GM23338 (cell line): ENCODE measurements around the gene GOLT1A. TPM values are rescaled to one million over a fixed set of nuclear protein-coding genes. Genes with fewer than 3 reads are reported as not detected.
A peak's percentile ranks its signal among the peaks of the same experiment; 100 is the strongest.

ENCODE experiments used
- ATAC-seq: fragments of 200-7000 bp; cut with Tn5 transposase; 3 replicates; pipeline ENCODE4 v1.9.1; 2020
- DNase-seq: peaks from one replicate; pipeline ENCODE4 v3.0.0-alpha.2; 2015; ENCODE audit warnings: low spot score
- H2AFZ ChIP-seq: fragments of 200-600 bp; sonication (generic); 2 replicates; pipeline ENCODE4 v1.8.0; 2016; ENCODE audit warnings: antibody characterized with exemption, mild to moderate bottlenecking, moderate library complexity
- H3F3A ChIP-seq: fragments of 200-600 bp; sonication (generic); replicated peaks from 2 replicates; pipeline ENCODE4 v1.8.0; 2017; ENCODE audit warnings: antibody characterized with exemption, mixed run types, low read depth
- H3K27ac ChIP-seq: fragments of 200-600 bp; sonication (generic); 2 replicates; pipeline ENCODE4 v1.6.1; 2016; ENCODE audit warnings: low read depth
- H3K27me3 ChIP-seq: fragments of 200-600 bp; sonication (generic); 2 replicates; pipeline ENCODE4 v1.8.0; 2016; ENCODE audit warnings: mild to moderate bottlenecking, mixed run types, moderate library complexity; ENCODE audit not compliant: insufficient read depth
- H3K36me3 ChIP-seq: fragments of 200-600 bp; sonication (generic); 2 replicates; pipeline ENCODE4 v1.8.0; 2016; ENCODE audit warnings: mild to moderate bottlenecking; ENCODE audit not compliant: insufficient read depth
- H3K4me1 ChIP-seq: fragments of 200-600 bp; sonication (generic); 2 replicates; pipeline ENCODE4 v1.8.0; 2016; ENCODE audit warnings: mild to moderate bottlenecking, moderate library complexity; ENCODE audit not compliant: insufficient read depth
- H3K4me2 ChIP-seq: fragments of 200-600 bp; sonication (generic); 2 replicates; pipeline ENCODE4 v1.7.1; 2017; ENCODE audit warnings: mixed run types
- H3K4me3 ChIP-seq: fragments of 200-600 bp; sonication (generic); 2 replicates; pipeline ENCODE4 v1.6.1; 2016; ENCODE audit warnings: mixed run types
- H3K79me2 ChIP-seq: fragments of 200-600 bp; sonication (generic); replicated peaks from 2 replicates; pipeline ENCODE4 v1.8.0; 2017; ENCODE audit warnings: mild to moderate bottlenecking; ENCODE audit not compliant: insufficient read depth
- H3K9me2 ChIP-seq: fragments of 200-600 bp; sonication (generic); 2 replicates; pipeline ENCODE4 v1.8.0; 2017; ENCODE audit not compliant: insufficient read depth
- H4K20me1 ChIP-seq: fragments of 200-600 bp; sonication (generic); replicated peaks from 2 replicates; pipeline ENCODE4 v1.8.0; 2017; ENCODE audit warnings: mild to moderate bottlenecking; ENCODE audit not compliant: insufficient read depth
- H3K27ac Mint-ChIP-seq: 2 replicates; pipeline ENCODE4 v1.8.0; 2020; ENCODE audit warnings: inconsistent platforms, mild to moderate bottlenecking, moderate library complexity, mixed read lengths
- H3K27me3 Mint-ChIP-seq: 3 replicates; pipeline ENCODE4 v1.8.0; 2022; ENCODE audit warnings: low read depth, mild to moderate bottlenecking, moderate library complexity, mixed read lengths, inconsistent platforms; ENCODE audit not compliant: insufficient read depth, poor library complexity
- H3K36me3 Mint-ChIP-seq: 3 replicates; pipeline ENCODE4 v1.8.0; 2021; ENCODE audit warnings: low read depth, mild to moderate bottlenecking, inconsistent platforms, moderate library complexity, mixed read lengths
- H3K4me1 Mint-ChIP-seq: 3 replicates; pipeline ENCODE4 v1.8.0; 2020; ENCODE audit warnings: mild to moderate bottlenecking, inconsistent platforms, mixed read lengths
- H3K4me3 Mint-ChIP-seq: 3 replicates; pipeline ENCODE4 v1.8.0; 2021; ENCODE audit warnings: moderate library complexity, mild to moderate bottlenecking, inconsistent platforms, mixed read lengths
- H3K9me3 Mint-ChIP-seq: 3 replicates; pipeline ENCODE4 v1.8.0; 2020; ENCODE audit warnings: moderate library complexity, mild to moderate bottlenecking, inconsistent platforms, mixed read lengths
- CREB1 ChIP-seq: fragments of 250-450 bp; sonication (Bioruptor Pico); IDR thresholded peaks from 2 replicates; pipeline ENCODE4 v1.5.0; 2020; ENCODE audit warnings: low read depth, mild to moderate bottlenecking, moderate library complexity
- CTCF ChIP-seq, 2 experiments: fragments of 200-600 bp in 1 of 2; sonication (generic) in 1 of 2; conservative IDR thresholded peaks; 2 replicates each; pipeline versions ENCODE4 v1.5.1 to v1.6.1; 2016 to 2017; ENCODE audit warnings: antibody characterized with exemption in 2 of 2, low read depth in 2 of 2, mild to moderate bottlenecking in 2 of 2, moderate library complexity in 1 of 2
- ETS1 ChIP-seq: IDR thresholded peaks from 2 replicates; pipeline ENCODE4 v1.6.1; 2016; ENCODE audit warnings: antibody characterized with exemption
- EZH2 ChIP-seq: fragments of 200-600 bp; sonication (generic); IDR thresholded peaks from one replicate; pipeline ENCODE4 v1.8.0; 2017; ENCODE audit warnings: antibody characterized with exemption, mild to moderate bottlenecking, low read depth; ENCODE audit not compliant: unreplicated experiment
- EZH2phosphoT487 ChIP-seq: fragments of 200-600 bp; sonication (generic); IDR thresholded peaks from one replicate; pipeline ENCODE4 v1.8.1; 2018; ENCODE audit warnings: antibody characterized with exemption; ENCODE audit not compliant: unreplicated experiment
- JUNB ChIP-seq: IDR thresholded peaks from one replicate; pipeline ENCODE4 v1.6.1; 2016; ENCODE audit warnings: antibody characterized with exemption; ENCODE audit not compliant: unreplicated experiment
- NANOG ChIP-seq: IDR thresholded peaks from 2 replicates; pipeline ENCODE4 v1.6.1; 2016; ENCODE audit warnings: antibody characterized with exemption, borderline replicate concordance
- POLR2AphosphoS5 ChIP-seq: IDR thresholded peaks from 2 replicates; pipeline ENCODE4 v1.6.1; 2016; ENCODE audit warnings: antibody characterized with exemption, low read depth
- ZNF114 ChIP-seq: fragments of 250-450 bp; sonication (Bioruptor Pico); IDR thresholded peaks from 2 replicates; pipeline ENCODE4 v1.5.0; 2020; ENCODE audit warnings: mild to moderate bottlenecking, moderate library complexity
- ZNF331 ChIP-seq: fragments of 250-450 bp; sonication (Bioruptor Pico); IDR thresholded peaks from 2 replicates; pipeline ENCODE4 v1.5.0; 2020; ENCODE audit warnings: low read depth, mild to moderate bottlenecking, moderate library complexity
- ZNF462 ChIP-seq: fragments of 250-450 bp; sonication (Bioruptor Pico); IDR thresholded peaks from 2 replicates; pipeline ENCODE4 v1.5.0; 2020; ENCODE audit warnings: mild to moderate bottlenecking, moderate library complexity
- polyA plus RNA-seq: library from polyadenylated mRNA; unstranded; fragments of >200 nt; fragmentation: Nextera tagmentation; extraction: Ambion mirVana; gene quantifications from 2 replicates; pipeline ENCODE4 v1.2.1, GENCODE V29; 2016
- total RNA-seq: library from RNA; depleted of rRNA; stranded (reverse); fragments of >200 nt; shearing (Covaris generic); gene quantifications from 2 replicates; pipeline ENCODE4 v1.2.3, GENCODE V29; 2014
- TF ChIP-seq, protein P1 (sequence below): IDR thresholded peaks from one replicate; pipeline ENCODE4 v1.6.1; 2018; ENCODE audit warnings: antibody characterized with exemption; ENCODE audit not compliant: unreplicated experiment

The GOLT1A gene
- total and polyA plus RNA-seq, 2 experiments from 2014 or later = 3.0 to 7.2 TPM

DNA sequence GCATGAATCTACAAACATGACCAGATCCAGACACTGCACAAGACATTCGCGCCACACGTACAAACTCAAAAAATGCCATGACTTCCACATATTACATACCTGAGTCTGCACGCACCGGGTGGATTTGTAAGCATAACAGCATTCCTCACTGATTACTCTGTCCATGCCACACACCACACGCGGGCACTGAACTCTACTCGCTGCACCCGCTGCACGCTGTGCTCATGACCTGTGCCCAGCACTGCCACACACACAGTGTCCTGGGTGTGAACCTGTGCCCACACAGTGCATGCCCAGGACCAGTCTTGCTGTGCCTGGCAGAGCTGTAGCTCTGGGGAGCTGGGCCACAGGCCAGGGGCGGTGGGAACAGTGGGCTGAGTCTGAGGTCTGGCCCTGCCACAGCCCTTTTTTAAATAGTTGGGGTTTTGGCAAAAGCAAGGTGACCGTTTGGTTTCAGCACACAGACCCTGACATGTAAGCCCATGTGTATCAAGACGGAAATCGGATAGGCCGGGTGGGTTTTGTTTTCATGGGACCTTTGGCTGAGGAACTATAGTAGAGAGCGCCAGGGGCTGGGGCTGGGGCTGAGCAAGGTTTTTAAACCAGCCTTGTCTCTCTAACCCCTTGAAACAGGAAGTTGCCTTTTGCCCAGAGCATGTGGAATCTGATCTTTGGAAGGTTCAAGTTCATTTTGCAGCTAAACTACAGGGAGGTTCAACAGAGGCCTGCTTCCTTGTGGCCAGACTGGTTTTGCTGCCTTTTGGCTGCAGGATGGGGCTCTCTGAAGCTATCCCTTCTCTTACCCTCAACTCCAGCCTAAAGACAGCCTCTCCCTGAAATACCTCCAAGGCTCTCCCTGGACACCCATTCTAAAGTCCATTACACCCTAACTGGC, 12.3 kb upstream of the GOLT1A start:
- H2AFZ ChIP-seq = no peak overlapping the region
- no peaks in the 10 kb centered on the region for H3K9me3 Mint-ChIP-seq

More for the DNA sequence above, 12.3 kb upstream of the GOLT1A start:
- Mint-ChIP-seq H3K4me3 (no peak overlapping the region), H3K4me1 (peaks cover 16% of the 10 kb centered on the region), H3K36me3 (peaks cover 18% of the 10 kb centered on the region; the same call in 2 of the 3 replicates), H3K27ac (peak overlapping the region; percentile 57; the same call in 1 of the 2 replicates), H3K27me3 (peaks cover 7% of the 10 kb centered on the region)
- ATAC-seq (no peak), DNase-seq (no peak)
- Histone ChIP-seq H3K4me2 (no peak overlapping the region), H3K27ac (no peak overlapping the region), H3K4me1 (no peaks in the 10 kb centered on the region), H3K4me3 (no peak overlapping the region), H3F3A (no peaks in the 10 kb centered on the region), H3K36me3 (no peaks in the 10 kb centered on the region), H3K27me3 (no peaks in the 10 kb centered on the region), H4K20me1 (no peaks in the 10 kb centered on the region), H3K9me2 (no peaks in the 10 kb centered on the region), H3K79me2 (no peaks in the 10 kb centered on the region)
- TF ChIP-seq, protein P1, sequence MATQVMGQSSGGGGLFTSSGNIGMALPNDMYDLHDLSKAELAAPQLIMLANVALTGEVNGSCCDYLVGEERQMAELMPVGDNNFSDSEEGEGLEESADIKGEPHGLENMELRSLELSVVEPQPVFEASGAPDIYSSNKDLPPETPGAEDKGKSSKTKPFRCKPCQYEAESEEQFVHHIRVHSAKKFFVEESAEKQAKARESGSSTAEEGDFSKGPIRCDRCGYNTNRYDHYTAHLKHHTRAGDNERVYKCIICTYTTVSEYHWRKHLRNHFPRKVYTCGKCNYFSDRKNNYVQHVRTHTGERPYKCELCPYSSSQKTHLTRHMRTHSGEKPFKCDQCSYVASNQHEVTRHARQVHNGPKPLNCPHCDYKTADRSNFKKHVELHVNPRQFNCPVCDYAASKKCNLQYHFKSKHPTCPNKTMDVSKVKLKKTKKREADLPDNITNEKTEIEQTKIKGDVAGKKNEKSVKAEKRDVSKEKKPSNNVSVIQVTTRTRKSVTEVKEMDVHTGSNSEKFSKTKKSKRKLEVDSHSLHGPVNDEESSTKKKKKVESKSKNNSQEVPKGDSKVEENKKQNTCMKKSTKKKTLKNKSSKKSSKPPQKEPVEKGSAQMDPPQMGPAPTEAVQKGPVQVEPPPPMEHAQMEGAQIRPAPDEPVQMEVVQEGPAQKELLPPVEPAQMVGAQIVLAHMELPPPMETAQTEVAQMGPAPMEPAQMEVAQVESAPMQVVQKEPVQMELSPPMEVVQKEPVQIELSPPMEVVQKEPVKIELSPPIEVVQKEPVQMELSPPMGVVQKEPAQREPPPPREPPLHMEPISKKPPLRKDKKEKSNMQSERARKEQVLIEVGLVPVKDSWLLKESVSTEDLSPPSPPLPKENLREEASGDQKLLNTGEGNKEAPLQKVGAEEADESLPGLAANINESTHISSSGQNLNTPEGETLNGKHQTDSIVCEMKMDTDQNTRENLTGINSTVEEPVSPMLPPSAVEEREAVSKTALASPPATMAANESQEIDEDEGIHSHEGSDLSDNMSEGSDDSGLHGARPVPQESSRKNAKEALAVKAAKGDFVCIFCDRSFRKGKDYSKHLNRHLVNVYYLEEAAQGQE = no peak
- TF ChIP-seq NANOG (no peak), ZNF462 (CRISPR knock-in tag) (no peak), ETS1 (no peak), ZNF114 (CRISPR knock-in tag) (no peak), JUNB (no peak), EZH2phosphoT487 (no peak), ZNF331 (no peak), CTCF (conservative IDR thresholded peaks at IDR 0.05; ENCODE audit: low read depth in 2 of 2) (no peak), EZH2 (no peak), CREB1 (CRISPR knock-in tag) (no peak), POLR2AphosphoS5 (no peak)
